Suppressor macrophage (primary cell): Measurements from ENCODE around the gene GNAT2.

Experiments used
- DNase-seq, 4 experiments: peaks; one replicate each; pipeline ENCODE4 v3.0.0-alpha.2; 2020 to 2022

Gene GNAT2

DNA sequence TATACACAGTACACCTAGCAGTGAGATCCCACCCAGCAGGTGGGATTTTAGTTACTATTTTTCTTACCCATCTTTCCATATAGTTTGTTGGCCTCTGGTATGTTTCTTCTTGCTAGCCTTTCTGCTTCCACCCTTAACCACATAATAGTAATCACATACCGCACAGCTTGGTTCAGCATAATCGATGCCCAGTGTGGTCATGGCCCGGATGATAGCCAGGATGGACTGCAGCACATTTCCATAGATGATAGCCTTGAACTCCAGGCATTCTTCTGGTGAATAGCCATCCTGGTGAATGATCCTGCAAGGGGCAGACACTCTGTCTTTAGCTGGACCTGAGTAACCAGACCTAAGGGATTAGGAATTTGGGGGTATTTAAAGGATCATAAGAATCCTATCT is 9.5 kb downstream of the GNAT2 start:
- DNase-seq, result no peak

DNA sequence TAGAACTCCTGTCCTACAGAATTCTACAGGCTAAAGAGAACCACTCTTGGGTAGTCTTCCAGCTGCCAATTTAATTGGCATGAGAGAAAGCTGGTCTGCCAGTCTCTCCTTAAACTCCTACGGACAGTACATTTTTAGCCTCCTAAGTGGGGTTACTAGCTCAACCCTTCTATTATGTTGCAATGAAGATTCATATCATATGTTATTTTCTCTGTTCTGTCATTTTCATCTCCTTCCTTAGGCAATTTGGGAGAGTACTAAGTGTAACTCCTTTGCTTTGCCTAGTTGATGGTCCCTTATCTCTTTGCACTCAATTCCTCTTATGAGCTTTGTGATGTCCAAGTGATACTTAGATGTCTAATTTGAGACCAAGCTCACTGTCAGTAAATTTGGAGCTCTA is 14.0 kb downstream of the GNAT2 start:
- no peak for DNase-seq

DNA sequence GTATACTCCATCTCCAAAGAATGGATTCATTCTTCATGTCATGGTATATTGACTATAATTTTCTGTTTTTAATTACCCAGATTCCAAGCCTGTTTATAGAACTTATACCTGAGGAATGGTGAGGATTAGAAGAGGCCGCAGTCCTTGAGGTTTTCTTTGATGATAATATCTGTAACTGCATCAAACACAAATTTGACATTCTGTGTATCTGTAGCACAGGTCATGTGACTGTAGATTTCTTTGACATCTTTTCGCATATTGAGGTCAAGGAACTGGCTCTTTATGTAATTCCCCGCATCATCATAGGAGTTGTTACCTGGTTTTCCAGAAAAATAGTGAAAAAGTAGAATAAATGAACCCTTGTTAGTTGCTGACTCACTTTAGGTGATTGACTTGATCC is 16.2 kb downstream of the GNAT2 start:
- DNase-seq, result no peak

DNA sequence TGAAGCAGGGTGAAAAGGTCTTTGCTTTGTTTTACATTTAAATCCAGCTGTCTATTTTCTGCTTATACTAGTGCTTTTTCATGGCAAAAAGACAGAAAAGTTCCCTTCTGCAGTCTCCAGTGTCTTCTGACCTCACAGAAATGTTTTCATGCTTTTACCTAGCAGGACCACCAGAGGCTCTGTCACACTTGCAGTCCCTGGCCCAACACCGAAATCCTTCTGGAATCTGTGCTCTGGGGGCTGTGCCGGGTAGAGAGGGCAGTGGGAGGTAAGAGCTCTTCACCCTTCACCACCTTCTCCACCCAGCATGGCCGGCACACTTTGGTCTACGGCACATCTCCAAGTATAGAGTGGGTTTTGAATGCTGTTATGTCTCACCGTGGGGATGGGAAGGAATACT is 20.8 kb downstream of the GNAT2 start:
- DNase-seq, result no peak

DNA sequence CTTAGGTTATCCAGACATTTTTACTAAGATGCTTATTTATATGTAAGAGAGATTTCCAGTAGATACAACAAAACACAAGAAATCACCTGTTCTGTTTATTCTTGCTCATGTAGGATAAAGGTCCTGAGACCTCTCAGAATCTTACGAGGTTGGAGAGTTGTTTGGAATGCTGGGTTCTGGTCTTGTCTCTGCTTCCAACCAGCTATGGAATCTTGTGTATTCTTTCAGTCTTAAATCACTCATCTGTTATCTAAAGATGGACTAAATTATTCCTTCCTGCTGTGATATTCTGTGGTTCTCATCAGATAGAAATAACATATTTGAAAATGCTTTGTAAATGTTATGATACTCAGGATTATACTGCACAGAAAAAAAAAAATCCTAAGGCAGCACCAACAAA is 21.3 kb downstream of the GNAT2 start:
- DNase-seq, result no peak

- DNase-seq, result no peak
These were observed 23.9 kb downstream of the GNAT2 start for GRCh38 chr1:109595531-109595930.

GRCh38 chr1:109592916-109593315 is 26.5 kb downstream of the GNAT2 start:
- DNase-seq, result no peak

DNA sequence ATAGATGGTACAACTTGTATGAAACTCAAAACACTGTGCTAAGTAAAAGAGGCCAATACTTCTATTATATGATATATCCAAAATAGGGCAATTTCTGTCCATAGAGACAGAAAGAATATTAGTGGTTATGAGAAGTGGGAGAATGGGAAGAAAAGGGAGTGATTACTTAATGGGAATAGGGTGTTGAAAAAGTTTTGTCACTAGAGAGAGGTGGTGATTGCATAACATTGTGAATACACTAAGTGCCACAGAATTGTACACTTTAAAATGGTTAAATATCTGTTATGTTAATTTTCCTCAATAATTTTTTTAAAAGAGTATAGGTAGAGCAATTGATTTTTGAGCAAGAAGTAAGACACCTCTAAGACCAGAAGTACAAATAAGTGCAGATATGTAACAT is 29.7 kb downstream of the GNAT2 start:
- no peak for DNase-seq

- DNase-seq, result no peak
These were observed 30.2 kb downstream of the GNAT2 start for GRCh38 chr1:109589177-109589576.

GRCh38 chr1:109586055-109586454 is 33.4 kb downstream of the GNAT2 start:
- DNase-seq, result no peak

DNA sequence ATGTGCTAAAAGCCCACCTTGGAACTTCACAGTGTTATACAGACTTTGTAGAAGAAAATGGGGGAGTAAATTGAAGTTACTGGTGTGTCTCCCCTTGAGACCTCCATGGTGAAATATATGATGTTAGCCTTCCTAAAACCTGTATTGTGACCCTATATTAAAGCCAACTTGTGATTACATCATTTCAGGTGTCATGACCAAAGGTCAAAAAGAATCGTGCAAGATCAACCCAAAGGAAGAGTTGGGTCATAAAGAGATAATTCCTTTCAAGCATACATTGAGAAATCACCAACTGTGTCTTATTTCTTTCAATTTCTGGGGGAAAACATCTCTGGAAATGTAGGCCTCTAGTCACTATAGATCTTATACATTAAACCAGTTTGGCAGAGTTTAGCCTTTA is 34.6 kb downstream of the GNAT2 start:
- no peak for DNase-seq

GRCh38 chr1:109582021-109582420 is 37.4 kb downstream of the GNAT2 start:
- no peak for DNase-seq

- no peak for DNase-seq
These were observed 39.9 kb downstream of the GNAT2 start for GRCh38 chr1:109579491-109579890.

DNA sequence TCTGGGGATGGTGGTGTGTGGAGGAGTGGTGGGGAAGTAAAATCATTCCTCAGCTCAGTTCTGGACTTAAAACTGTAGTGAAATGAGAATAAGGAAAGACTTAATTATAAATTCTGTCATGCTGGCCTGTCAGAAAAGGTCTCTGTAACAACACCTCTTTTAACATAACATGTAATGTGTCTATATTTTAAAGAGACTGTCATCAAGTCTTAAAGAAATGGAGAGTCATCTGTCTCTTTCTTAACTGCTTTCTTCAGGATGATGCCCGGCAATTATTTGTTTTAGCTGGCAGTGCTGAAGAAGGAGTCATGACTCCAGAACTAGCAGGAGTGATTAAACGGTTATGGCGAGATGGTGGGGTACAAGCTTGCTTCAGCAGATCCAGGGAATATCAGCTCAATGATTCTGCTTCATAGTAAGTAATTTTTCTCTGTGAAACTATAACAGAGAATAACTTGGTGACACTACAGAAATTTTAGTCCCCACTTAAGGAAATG is 40.4 kb downstream of the GNAT2 start:
- DNase-seq, result no peak

- peak; percentile 68 to 88 (median 82) for DNase-seq
These were observed 45.6 kb downstream of the GNAT2 start for GRCh38 chr1:109573785-109574184.

DNA sequence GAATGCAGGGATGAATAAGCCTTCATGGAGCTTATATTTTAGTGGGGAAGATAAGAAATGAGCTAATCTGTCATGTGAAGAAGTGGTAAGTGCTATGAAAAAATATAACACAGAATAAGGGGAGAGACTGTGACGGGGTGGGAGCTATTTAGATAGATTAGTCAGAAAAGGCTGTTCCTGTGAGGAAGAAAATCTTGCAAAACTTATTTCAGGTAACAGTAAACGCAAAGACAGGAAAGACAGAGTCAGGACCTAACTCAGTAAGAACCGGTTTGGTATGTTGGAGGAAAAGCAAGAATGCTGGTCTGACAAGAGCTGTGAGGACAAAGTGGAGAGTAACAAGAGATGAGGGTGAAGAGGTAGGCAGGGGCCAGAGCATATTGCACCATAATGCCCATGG is 49.0 kb downstream of the GNAT2 start:
- DNase-seq, result no peak

GRCh38 chr1:109569323-109569722 is 50.1 kb downstream of the GNAT2 start:
- no peak for DNase-seq

DNA sequence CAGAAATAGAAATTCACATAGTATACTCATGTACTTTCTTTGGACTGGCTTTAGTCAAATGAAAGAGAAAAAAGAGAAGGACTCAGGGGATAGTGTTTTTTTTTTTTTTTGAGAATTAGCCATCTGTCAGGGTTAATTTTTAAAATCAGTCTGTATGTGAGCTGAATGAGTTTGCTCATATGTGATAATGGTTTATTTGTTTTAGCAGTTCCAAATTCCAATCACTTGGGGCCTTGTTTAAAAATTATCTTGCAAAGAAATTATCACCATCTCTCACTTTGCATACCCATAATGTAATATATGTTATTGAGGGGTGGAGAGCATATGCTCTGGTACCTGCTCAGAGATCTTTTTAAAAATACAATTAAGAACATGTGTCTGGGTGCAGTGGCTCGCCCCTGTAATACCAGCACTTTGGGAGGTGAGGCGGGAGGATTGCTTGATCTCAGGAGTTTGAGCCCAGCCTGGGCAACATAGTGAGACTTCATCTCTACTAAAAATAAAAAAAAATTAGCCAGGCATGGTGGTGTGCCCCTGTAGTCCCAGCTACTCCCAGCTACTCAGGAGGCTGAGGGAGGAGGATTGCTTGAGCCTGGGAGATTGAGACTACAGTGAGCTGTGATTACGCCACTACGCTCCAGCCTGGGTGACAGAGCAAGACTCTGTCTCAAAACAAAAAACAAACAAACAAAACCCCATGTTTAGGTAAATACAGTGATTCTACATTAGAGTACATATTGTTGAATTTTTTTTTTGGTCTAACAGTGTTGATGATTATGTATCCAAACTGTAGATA is 51.3 kb downstream of the GNAT2 start:
- no peak for DNase-seq

DNA sequence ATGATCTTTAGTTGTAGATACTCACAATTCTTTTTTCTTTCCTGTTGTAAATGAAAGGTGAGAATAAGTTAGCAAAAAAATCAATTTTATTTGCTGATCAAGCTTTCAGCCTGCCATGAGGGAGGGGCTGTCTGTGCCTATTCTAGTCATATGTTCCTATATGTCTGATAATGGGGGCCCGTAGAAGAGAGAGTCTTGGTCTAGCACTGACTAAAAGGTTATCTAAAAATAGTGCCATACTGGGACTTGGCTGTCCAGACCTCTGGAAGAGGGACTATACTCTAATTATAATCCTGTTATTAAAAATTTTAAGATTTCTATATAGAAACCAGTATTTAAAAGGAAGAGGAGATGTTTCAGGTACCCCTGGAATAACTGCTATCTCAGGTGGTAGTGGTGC is 52.4 kb downstream of the GNAT2 start:
- no peak for DNase-seq

- DNase-seq, result no peak
These were observed 54.2 kb downstream of the GNAT2 start for GRCh38 chr1:109565241-109565640.

DNA sequence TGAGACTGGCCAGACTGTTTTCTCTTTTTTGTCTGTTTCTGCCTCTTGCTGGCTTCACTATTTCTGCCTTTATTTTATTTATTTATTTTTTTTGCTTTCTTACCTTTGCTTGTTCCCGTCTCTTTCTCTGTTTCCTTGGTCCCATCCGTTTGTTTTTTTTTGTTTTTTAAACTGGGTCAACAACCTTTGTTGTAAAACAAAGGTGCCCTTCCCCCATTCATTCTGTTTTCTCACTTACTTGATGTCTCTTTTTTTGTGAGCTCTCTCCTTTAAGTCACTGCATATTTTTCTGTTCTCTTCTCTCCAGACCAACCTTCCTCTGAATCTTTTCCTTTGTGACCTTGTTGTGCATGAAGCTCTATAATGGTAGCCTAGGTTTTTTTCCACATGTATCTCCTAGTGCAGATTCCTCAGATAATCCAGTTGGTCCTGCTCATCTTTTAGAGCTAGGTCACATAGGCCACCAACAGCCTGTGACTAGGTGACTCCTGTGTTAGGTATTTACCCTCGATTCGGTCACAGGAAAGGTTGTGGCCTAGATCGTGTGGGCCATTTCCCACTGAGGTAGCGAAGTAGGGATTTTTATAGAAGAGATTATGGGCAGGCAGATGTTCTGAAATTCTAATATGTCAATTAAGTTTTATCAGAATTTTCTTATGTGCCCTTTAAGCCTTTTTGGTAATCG is 55.1 kb downstream of the GNAT2 start:
- DNase-seq, result no peak

DNA sequence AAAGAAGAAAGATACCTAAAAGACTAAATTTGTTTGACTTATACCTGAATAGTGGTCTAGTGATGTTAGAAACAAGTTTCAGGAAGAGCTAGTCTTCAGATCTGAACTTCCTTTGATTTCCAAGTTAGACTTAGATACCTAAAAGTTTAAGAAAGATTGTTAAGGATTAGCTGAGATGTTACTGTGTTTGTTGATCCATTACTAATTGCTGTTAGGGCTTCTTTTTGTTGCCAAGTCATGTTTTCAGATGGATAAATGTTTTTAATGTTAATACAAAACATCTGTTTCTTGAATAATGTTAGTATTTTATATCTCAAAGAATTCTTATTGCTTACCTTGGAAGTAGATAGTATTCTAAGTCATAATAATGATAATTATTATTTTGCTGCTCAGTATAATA is 59.4 kb downstream of the GNAT2 start:
- no peak for DNase-seq

GRCh38 chr1:109557520-109557919 is 61.9 kb downstream of the GNAT2 start:
- DNase-seq, result no peak

DNA sequence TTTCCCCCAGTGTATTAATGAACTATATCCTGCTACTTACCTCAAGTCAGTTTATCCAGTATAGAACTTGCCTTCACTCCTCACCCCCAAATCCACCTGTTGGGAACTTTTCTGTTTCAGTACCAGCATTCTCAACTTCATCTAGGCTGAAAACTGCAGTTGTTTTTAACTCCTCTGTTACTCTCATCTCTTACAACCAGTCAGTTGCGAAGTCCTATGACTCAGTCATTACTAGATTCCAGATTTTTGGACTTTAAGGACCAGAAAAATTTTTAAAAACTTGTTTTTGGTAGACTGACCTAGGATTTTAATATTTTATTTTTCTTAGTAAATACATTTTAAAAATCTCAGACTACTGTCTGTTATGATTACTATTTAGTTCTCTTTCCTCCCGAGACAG is 62.9 kb downstream of the GNAT2 start:
- no peak for DNase-seq
